Suprapubic skin (tissue), 3 donors: ENCODE results near the gene ZNF423.

Experiments
- CTCF ChIP-seq, 2 donors: fragments of 200-600 bp in 1 of 2; fragments of 450-650 bp in 1 of 2; sonication (generic) in 1 of 2; IDR thresholded peaks; one replicate each; pipeline ENCODE4 v1.5.1; 2016 to 2019; ENCODE audit warnings: antibody characterized with exemption in 2 of 2, mild to moderate bottlenecking in 1 of 2, moderate library complexity in 1 of 2
- EP300 ChIP-seq: sonication (generic); formaldehyde crosslinking; IDR thresholded peaks from one replicate; pipeline ENCODE4 v1.6.1; 2017; ENCODE audit warnings: antibody characterized with exemption
- POLR2A ChIP-seq, 2 donors: fragments of 450-650 bp; IDR thresholded peaks; one replicate each; pipeline ENCODE4 v1.6.1; 2017; ENCODE audit warnings: antibody characterized with exemption in 2 of 2, mild to moderate bottlenecking in 2 of 2, moderate library complexity in 2 of 2

- TF ChIP-seq CTCF (IDR thresholded peaks at IDR 0.05) = no peak
- TF ChIP-seq POLR2A (IDR thresholded peaks at IDR 0.05) = no peak
- no peak for TF ChIP-seq EP300
Measured at GRCh38 chr16:49596068-49596467, 259.8 kb downstream of the ZNF423 start.
